K562 (cell line): ENCODE measurements around the gene NFAM1. TPM values are rescaled to one million over a fixed set of nuclear protein-coding genes. Genes with fewer than 3 reads are reported as not detected.

Source experiments
- BACH1 ChIP-seq: fragments of 200-800 bp; sonication (Bioruptor generic); IDR thresholded peaks from 2 replicates; pipeline ENCODE4 v1.6.1; 2016; ENCODE audit warnings: missing genetic modification characterization, missing compliant biosample characterization
- PHF8 ChIP-seq: fragments of 200-600 bp; sonication (generic); IDR thresholded peaks from 2 replicates; pipeline ENCODE4 v1.6.1; 2012; ENCODE audit warnings: mixed run types, mild to moderate bottlenecking, inconsistent platforms, low read length, moderate library complexity, borderline replicate concordance
- TAL1 ChIP-seq: fragments of 450-650 bp; IDR thresholded peaks from 2 replicates; pipeline ENCODE4 v1.6.1; 2016; ENCODE audit warnings: mild to moderate bottlenecking
- YY1 ChIP-seq, 3 experiments: IDR thresholded peaks; 2 replicates each; pipeline ENCODE4 v1.6.1; 2011; ENCODE audit warnings: low read length in 2 of 3, mild to moderate bottlenecking in 2 of 3, moderate library complexity in 2 of 3, borderline replicate concordance in 1 of 3, control low read depth in 1 of 3, low read depth in 1 of 3; ENCODE audit not compliant: insufficient read depth in 3 of 3, insufficient replicate concordance in 2 of 3, control insufficient read depth in 1 of 3, insufficient read length in 1 of 3; ENCODE audit errors: extremely low read depth in 1 of 3
- ZNF3 ChIP-seq: fragments of 250-450 bp; sonication (Bioruptor Pico); IDR thresholded peaks from 2 replicates; pipeline ENCODE4 v1.5.0; 2021; ENCODE audit warnings: mild to moderate bottlenecking, moderate library complexity
- ZNF449 ChIP-seq: fragments of 250-450 bp; sonication (Bioruptor Pico); IDR thresholded peaks from 2 replicates; pipeline ENCODE4 v1.8.0; 2022; ENCODE audit warnings: moderate library complexity, mild to moderate bottlenecking, inconsistent platforms
- ZNF655 ChIP-seq: fragments of 250-450 bp; sonication (Bioruptor Pico); IDR thresholded peaks from 2 replicates; pipeline ENCODE4 v1.5.0; 2021
- polyA plus RNA-seq, 8 experiments: library from polyadenylated mRNA; depleted of rRNA in 4 of 8; stranded (reverse) in 5 of 8; unstranded in 3 of 8; fragments of >200 nt; fragmentation: Nextera tagmentation in 2 of 8; fragmentation: Illumina TruSeq in 1 of 8; extraction: Ambion mirVana in 2 of 8; extraction: Trizol in 1 of 8; gene quantifications; 2 replicates each; pipeline versions ENCODE4 v1.2.1 to v1.2.3, GENCODE V29; 2011 to 2014; ENCODE audit warnings: inconsistent platforms in 1 of 8, missing spikeins in 1 of 8
- total RNA-seq, 7 experiments: library from RNA; depleted of rRNA in 6 of 7; stranded (reverse); fragments of >200 nt in 6 of 7; fragmentation: Illumina TruSeq in 2 of 7; extraction: Trizol in 2 of 7; gene quantifications; 2 replicates each; pipeline versions ENCODE4 v1.2.1 to v1.2.3, GENCODE V29; 2011 to 2021; ENCODE audit warnings: low replicate concordance in 1 of 7
- TF ChIP-seq, protein P1 (sequence below): fragments of 250-450 bp; sonication (Bioruptor Pico); IDR thresholded peaks from 2 replicates; pipeline ENCODE4 v1.5.0; 2021; ENCODE audit warnings: mild to moderate bottlenecking, moderate library complexity

NFAM1 gene
- total and polyA plus RNA-seq, 9 of the 15 experiments (the other 6 are each of a cell fraction or from before 2014, with no cell fraction given): 0.01 to 0.18 (median 0.03) TPM; not detected in 5

GRCh38 chr22:42369250-42370041 lies 62.8 kb downstream of the NFAM1 start (continued):
- TF ChIP-seq YY1 (IDR thresholded peaks at IDR 0.05; ENCODE audit: borderline replicate concordance in 1 of 3, control insufficient read depth in 1 of 3, extremely low read depth in 1 of 3, insufficient read depth in 3 of 3, insufficient read length in 1 of 3, insufficient replicate concordance in 2 of 3, low read depth in 1 of 3, low read length in 2 of 3) (no peak), PHF8 (peak; percentile 54; the same call in 1 of the 2 replicates), BACH1 (tag) (no peak), ZNF3 (CRISPR knock-in tag) (no peak), TAL1 (no peak), ZNF449 (CRISPR knock-in tag) (no peak), ZNF655 (CRISPR knock-in tag) (no peak)
- TF ChIP-seq, protein P1, sequence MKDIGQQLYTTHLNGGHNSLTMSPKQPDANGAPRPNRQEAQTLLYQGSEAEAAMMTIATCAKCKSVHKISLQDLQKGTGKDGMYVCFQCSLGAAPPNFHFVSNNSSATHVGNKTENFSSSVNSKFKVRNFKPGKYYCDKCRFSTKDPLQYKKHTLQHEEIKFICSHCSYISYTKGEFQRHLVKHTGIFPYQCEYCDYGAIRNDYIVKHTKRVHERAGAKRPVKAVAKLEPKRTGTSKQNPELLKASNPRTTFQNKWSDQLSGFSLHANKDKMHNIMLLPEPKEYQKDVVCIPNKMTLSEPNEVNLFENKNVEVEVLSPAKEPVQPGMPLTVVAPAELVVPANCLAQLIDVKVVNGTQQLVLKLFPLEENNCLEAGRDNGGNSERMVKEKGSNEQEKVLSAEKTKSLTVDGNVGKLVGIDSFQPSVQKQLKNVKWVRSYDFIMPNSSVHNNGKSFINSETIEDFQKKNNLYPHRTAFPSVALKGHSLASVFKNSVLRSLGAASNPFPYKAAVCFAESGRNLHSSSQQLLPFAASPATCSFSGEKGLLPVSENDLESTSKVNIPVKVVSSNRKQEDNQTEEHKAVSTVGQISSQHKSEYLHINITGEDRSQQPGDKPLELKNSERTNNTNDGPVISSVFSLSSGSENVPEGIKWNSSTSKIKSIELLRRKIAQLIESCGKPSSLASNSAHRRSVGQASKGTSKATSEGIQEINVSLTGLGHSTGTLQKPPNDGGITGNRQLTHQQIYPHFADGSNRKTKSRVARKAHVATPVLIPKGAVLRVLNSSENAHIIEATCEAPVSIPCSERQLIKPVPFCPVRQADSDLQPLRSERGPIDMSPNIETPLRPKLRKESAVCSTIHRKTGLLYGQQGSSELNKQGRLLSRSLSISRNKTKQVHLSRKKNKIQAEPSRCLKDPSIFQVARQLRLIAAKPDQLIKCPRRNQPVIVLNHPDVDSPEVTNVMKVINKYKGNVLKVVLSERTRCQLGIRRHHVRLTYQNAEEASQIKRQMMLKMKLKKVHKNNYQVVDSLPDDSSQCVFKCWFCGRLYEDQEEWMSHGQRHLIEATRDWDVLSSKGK (CRISPR knock-in tag): no peak
